AG10803 (cell line): Measurements from ENCODE around the gene COL24A1.
A peak's percentile ranks its signal among the peaks of the same experiment; 100 is the strongest.
"Not testable (repeated sequence)": the region's sequence is repeated elsewhere in the genome, so short reads cannot be mapped to it uniquely, and the experiment has no call there.

Experiments used
- DNase-seq: peaks from one replicate; pipeline ENCODE4 v3.0.0; 2010; ENCODE audit warnings: low read depth
- H3K4me3 ChIP-seq: 2 replicates; pipeline ENCODE4 v1.5.1; 2011; ENCODE audit warnings: mild to moderate bottlenecking, low read length, control low read depth
- CTCF ChIP-seq: conservative IDR thresholded peaks from 2 replicates; pipeline ENCODE4 v1.5.1; 2011; ENCODE audit warnings: mild to moderate bottlenecking, low read length, control low read depth, inconsistent platforms

Gene COL24A1

DNA sequence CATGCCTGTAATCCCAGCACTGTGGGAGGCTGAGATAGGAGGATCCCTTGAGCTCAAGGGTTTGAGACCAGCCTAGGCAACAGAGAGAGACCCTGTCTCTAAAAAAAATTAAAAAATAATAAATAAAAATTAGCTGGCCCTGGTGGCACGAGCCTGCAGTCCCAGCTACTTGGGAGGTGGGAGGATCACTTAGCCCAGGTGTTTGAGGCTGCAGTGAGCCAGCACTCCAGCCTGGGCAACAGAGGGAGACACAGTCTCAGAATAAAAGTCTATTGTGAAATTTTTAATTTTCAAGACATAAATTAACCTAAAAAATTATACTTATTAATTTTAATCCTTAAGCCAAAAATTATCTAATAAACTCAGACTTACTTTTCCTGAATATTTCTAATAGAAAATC lies 317.1 kb downstream of the COL24A1 start:
- DNase-seq: no peak
- no peak for TF ChIP-seq CTCF
- H3K4me3 ChIP-seq: no peak overlapping the region

- DNase-seq: no peak
- H3K4me3 ChIP-seq: no peak overlapping the region
- no peak for TF ChIP-seq CTCF
These were observed 318.3 kb downstream of the COL24A1 start for GRCh38 chr1:85838238-85838637.

GRCh38 chr1:85836736-85837135 lies 319.8 kb downstream of the COL24A1 start:
- DNase-seq: no peak
- no peak overlapping the region for H3K4me3 ChIP-seq
- no peak for TF ChIP-seq CTCF

GRCh38 chr1:85833165-85833564 lies 323.4 kb downstream of the COL24A1 start:
- not testable (repeated sequence) for DNase-seq

DNA sequence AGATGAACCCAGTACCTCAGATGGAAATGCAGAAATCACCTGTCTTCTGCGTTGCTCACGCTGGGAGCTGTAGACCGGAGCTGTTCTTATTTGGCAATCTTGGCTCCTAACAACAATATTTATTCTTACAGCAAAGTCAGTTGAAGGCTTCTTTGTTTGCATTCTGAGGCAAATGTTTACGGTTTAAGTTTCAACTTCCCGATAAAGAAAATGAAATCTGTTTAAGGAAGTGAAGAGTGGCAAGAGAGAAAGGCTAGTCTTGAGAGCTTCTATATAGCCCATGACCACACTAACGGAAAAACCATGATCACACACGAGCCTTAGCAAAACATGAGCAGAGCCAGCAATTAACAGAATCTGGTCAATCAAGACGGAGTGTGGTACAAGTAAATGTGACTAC lies 325.7 kb downstream of the COL24A1 start:
- no peak overlapping the region for H3K4me3 ChIP-seq
- no peak for DNase-seq
- no peak for TF ChIP-seq CTCF

More at GRCh38 chr1:85833165-85833564, 323.4 kb downstream of the COL24A1 start:
- not testable (repeated sequence) for H3K4me3 ChIP-seq

DNA sequence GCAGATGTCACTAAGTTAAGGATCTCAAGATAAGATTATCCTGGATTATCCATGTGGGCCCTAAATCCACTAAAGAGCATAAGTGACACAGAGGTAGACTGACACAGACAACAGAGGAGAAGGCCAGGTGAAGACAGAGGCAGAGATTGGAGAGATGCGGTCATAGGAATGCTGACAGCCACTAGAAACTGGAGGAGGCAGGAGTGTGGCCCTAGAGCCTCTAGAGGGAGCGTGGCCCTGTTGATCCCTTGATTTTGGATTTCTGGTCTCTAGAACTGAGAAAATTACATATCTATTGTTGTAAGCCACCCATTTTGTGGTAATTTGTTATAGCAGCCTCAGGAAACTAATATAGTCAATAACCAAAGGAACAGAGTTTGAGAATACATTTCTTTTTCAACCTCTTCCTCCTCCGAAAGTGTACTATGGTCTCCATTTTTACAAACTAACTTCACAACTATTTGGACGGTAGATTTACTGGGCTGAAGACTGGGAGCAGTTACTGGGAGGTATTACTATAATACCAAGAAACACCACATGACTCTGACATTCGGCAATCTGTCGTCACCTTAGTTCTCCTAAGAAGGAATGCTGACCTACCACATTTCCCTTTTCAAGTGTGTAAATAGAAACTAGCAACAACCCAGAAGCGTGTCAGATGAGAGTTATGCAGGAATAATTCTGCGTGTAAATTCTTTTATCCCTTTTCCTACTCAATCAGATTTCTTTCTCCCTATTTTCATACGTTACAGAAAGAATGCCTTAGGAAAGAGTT lies 332.3 kb downstream of the COL24A1 start:
- TF ChIP-seq CTCF: peak; percentile 6; the same call in 1 of the 2 replicates
- no peak overlapping the region for H3K4me3 ChIP-seq
- DNase-seq: no peak

DNA sequence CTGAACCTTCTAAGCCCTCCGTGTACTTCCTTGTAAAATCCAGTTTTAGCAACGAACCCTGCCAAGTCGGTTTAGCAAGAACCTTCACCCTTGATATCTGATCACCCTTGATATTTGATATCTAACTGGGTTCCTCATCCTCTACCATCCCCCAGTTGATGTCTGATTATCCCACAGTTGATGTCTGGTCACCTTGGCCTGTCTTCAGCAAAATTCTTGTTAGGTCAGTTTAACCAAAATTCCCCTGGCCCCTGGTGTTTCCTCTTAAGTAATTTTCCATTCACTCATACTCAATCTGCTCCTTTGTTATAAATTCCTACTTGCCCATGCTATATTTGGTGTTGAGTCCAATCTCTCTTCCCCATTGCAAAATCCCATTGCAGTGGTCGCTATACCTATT lies 333.9 kb downstream of the COL24A1 start:
- no peak for TF ChIP-seq CTCF
- H3K4me3 ChIP-seq: no peak overlapping the region
- DNase-seq: no peak
